Mesothelial cell of epicardium (in vitro differentiated cells): ENCODE data around the gene ADPRH. TPM values are rescaled to one million over a fixed set of nuclear protein-coding genes. Genes with fewer than 3 reads are reported as not detected.

Source experiments
- DNase-seq, 2 experiments: peaks; one replicate each; pipeline ENCODE4 v3.0.0; 2021; ENCODE audit warnings: low spot score in 2 of 2; ENCODE audit not compliant: unreplicated experiment in 2 of 2
- H3K27ac Mint-ChIP-seq: 2 replicates; pipeline ENCODE4 v1.8.0; 2021; ENCODE audit warnings: mixed read lengths
- H3K27me3 Mint-ChIP-seq: 2 replicates; pipeline ENCODE4 v1.8.0; 2021; ENCODE audit warnings: low read depth, mixed read lengths
- H3K36me3 Mint-ChIP-seq: 2 replicates; pipeline ENCODE4 v1.8.0; 2021; ENCODE audit warnings: mixed read lengths
- H3K4me1 Mint-ChIP-seq: 2 replicates; pipeline ENCODE4 v1.8.0; 2021; ENCODE audit warnings: mixed read lengths
- H3K4me3 Mint-ChIP-seq: 2 replicates; pipeline ENCODE4 v1.8.0; 2021; ENCODE audit warnings: mild to moderate bottlenecking, moderate library complexity, mixed read lengths
- H3K9me3 Mint-ChIP-seq: 2 replicates; pipeline ENCODE4 v1.8.0; 2021; ENCODE audit warnings: mixed read lengths
- CTCF ChIP-seq: fragments of 200-600 bp; sonication (generic); IDR thresholded peaks from one replicate; pipeline ENCODE4 v1.5.0; 2021; ENCODE audit warnings: antibody characterized with exemption; ENCODE audit not compliant: unreplicated experiment
- total RNA-seq: library from RNA; stranded (reverse); gene quantifications from 3 replicates; pipeline ENCODE4 v1.2.1, GENCODE V29; 2021

Gene ADPRH
- total RNA-seq, 1 donor from 2014 or later: 1.9 TPM

DNA sequence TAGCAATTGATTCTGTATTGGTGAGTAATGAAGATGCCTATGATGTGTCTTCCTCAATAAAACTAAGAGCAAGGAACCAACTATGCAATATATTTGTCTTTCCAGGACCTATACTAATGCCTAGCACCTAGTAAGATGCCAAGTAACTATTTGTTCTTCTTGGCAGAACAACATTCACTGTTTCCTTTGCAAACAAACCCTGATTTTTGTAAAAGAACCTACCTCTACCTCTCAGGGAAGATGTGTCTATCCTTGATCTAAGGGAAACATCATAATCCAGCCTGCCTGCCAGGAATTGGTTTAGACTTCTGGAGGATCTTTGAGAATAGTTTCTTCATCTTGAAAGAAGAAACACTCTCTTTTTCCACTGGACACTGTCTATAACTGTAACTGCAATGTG, 3.8 kb upstream of the ADPRH start:
- Mint-ChIP-seq H3K9me3 (no peaks in the 10 kb centered on the region), H3K4me3 (no peak overlapping the region), H3K27me3 (no peaks in the 10 kb centered on the region), H3K36me3 (no peaks in the 10 kb centered on the region), H3K4me1 (peaks cover 14% of the 10 kb centered on the region), H3K27ac (no peak overlapping the region)
- no peak for DNase-seq
- no peak for TF ChIP-seq CTCF

- H3K4me1 Mint-ChIP-seq: peaks cover 17% of the 10 kb centered on the region
- H3K27me3 Mint-ChIP-seq: no peaks in the 10 kb centered on the region
- peak overlapping the region; percentile 91 for H3K4me3 Mint-ChIP-seq
- peak overlapping the region; percentile 97 for H3K27ac Mint-ChIP-seq
- TF ChIP-seq CTCF: no peak
- no peaks in the 10 kb centered on the region for H3K9me3 Mint-ChIP-seq
- H3K36me3 Mint-ChIP-seq: no peaks in the 10 kb centered on the region
- peak in 1 of 2 experiments; percentile 45 for DNase-seq
Measured at GRCh38 chr3:119580067-119580760, 922 bp downstream of the ADPRH start.

- Mint-ChIP-seq H3K4me1 (peaks cover 17% of the 10 kb centered on the region), H3K36me3 (no peaks in the 10 kb centered on the region), H3K27me3 (no peaks in the 10 kb centered on the region), H3K27ac (no peak overlapping the region), H3K4me3 (no peak overlapping the region), H3K9me3 (no peaks in the 10 kb centered on the region)
- TF ChIP-seq CTCF: no peak
- DNase-seq: no peak
Measured at GRCh38 chr3:119582178-119582577, 2.9 kb downstream of the ADPRH start.

DNA sequence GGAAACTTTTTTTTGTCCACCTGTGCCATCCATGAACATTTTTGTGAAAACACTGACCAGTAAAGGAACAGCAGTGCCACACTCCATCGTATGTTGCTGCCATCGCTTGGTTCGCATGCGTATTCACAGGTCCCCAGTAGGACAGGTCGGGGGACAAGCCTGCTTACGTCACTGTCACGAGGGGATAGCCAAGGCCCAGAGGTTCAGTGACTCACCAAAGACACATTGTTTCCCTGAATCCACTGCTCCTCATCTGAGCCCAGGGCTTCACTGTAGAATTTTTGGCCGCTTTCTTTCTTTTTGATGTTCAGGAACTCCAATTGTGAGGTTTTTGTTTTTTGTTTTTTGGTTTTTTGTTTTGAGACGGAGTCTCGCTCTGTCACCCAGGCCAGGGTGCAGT, 5.9 kb downstream of the ADPRH start:
- Mint-ChIP-seq H3K27me3 (no peaks in the 10 kb centered on the region), H3K36me3 (no peaks in the 10 kb centered on the region), H3K27ac (no peak overlapping the region), H3K4me3 (no peak overlapping the region), H3K4me1 (peaks cover 5% of the 10 kb centered on the region), H3K9me3 (no peaks in the 10 kb centered on the region)
- DNase-seq: no peak
- no peak for TF ChIP-seq CTCF

- Mint-ChIP-seq H3K4me1 (no peaks in the 10 kb centered on the region), H3K27ac (no peak overlapping the region), H3K36me3 (no peaks in the 10 kb centered on the region), H3K27me3 (no peaks in the 10 kb centered on the region), H3K9me3 (no peaks in the 10 kb centered on the region), H3K4me3 (no peak overlapping the region)
- no peak for DNase-seq
- no peak for TF ChIP-seq CTCF
Measured at GRCh38 chr3:119585856-119586570, 6.7 kb downstream of the ADPRH start.
